Stomach smooth muscle (tissue), 2 donors: ENCODE data around the gene EGF.

Experiments
- H3K27ac ChIP-seq: one replicate; pipeline ENCODE4 v1.7.0; 2013; ENCODE audit warnings: mild to moderate bottlenecking, low read length, inconsistent platforms
- H3K27me3 ChIP-seq, 2 donors: one replicate each; pipeline ENCODE4 v1.7.0; 2013; ENCODE audit warnings: low read length in 2 of 2; ENCODE audit not compliant: insufficient read depth in 2 of 2, control insufficient read depth in 1 of 2
- H3K36me3 ChIP-seq, 2 donors: one replicate each; pipeline ENCODE4 v1.7.0; 2013; ENCODE audit warnings: low read length in 2 of 2; ENCODE audit not compliant: control insufficient read depth in 2 of 2, insufficient read depth in 2 of 2
- H3K4me1 ChIP-seq: one replicate; pipeline ENCODE4 v1.7.0; 2013; ENCODE audit warnings: low read length; ENCODE audit not compliant: control insufficient read depth, insufficient read depth
- H3K4me3 ChIP-seq, 2 donors: one replicate each; pipeline ENCODE4 v1.7.0; 2013; ENCODE audit warnings: low read length in 2 of 2
- H3K9ac ChIP-seq, 2 donors: one replicate each; pipeline ENCODE4 v1.7.0; 2013; ENCODE audit warnings: low read length in 2 of 2, mild to moderate bottlenecking in 1 of 2
- H3K9me3 ChIP-seq, 2 donors: one replicate each; pipeline ENCODE4 v1.7.0; 2013; ENCODE audit warnings: low read length in 2 of 2; ENCODE audit not compliant: control insufficient read depth in 2 of 2
- donor health status: healthy.
- donor health status: Pancreatic carcinoma.

Gene EGF

DNA sequence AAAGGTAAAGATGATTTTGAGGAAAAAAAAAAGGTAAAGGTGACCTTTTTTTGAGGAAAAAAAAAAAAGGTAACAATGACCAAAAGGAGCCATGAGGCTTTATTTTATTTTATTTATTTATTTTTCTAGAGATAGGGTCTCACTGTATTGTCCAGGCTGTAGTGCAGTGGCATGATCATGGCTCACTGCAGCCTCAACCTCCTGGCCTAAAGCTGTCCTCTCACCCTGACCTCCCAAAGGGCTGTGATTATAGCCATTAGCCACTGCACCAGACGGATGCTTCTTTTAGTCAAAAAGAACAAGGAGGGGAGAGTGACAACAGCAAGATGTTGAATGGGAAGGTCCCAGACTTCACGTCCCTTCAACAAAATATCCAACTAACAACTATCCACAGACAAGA, 34.3 kb upstream of the EGF start:
- H3K4me1 ChIP-seq = no peaks in the 10 kb centered on the region
- no peak overlapping the region for H3K4me3 ChIP-seq
- peaks cover 0 to 3% of the 10 kb centered on the region in 2 donors for H3K9me3 ChIP-seq
- H3K36me3 ChIP-seq = no peaks in the 10 kb centered on the region
- peaks cover 0 to 4% of the 10 kb centered on the region in 2 donors for H3K27me3 ChIP-seq
- H3K9ac ChIP-seq = no peak overlapping the region
- no peak overlapping the region for H3K27ac ChIP-seq

DNA sequence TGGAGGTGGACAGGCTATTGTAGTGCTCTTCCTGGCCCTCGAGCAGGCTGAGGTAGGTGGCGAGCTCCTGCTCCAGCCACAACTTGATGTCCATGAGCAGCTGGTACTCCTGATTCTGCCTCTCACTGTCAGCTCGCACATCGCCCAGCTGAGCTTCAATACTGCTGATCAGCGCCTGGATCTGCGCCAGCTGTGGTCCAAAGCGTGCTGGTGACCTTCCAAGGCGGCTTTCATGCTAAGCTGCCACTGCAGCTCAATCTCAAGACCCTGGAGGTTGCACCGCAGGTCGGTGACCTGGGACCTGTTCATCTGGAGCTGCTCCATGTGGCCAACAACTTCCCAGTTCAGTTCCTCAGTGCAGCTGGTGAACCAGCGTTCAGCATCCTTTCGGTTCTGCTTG, 33.6 kb upstream of the EGF start:
- H3K9me3 ChIP-seq = peaks cover 0 to 3% of the 10 kb centered on the region in 2 donors
- H3K36me3 ChIP-seq = no peaks in the 10 kb centered on the region
- no peak overlapping the region for H3K4me3 ChIP-seq
- H3K4me1 ChIP-seq = no peaks in the 10 kb centered on the region
- H3K27ac ChIP-seq = no peak overlapping the region
- H3K9ac ChIP-seq = no peak overlapping the region
- H3K27me3 ChIP-seq = peaks cover 0 to 4% of the 10 kb centered on the region in 2 donors

DNA sequence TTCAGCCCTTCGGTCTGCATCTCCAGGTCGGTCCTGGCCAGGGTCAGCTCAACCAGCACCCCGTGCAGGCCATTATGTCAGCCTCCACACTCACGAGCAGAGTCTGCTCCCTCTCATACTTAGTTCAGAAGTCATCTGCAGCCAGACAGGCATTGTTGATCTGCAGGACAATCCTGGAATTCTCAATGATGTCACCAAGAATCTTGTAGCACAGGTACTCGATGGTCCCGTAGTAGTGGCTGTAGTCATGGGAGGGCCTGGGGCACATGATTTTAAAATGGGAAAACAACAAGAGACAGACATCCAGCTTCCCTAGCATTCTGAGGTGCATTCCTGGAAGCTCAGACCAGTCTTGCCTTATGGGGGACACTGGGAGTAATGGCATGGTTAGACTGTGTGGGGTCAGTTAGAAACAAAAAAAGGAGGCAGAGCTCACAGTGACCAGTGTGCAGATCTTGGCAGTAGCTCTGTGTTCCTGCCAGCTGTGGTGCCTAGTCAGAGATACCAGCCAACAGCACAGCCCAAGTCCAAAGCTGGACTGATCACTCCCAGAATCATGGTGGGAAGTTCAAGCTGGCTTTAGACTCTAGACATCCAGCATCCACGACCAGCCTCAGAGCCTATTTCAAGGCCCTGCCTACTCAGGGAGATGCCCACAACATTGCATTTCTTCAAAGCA, 32.9 kb upstream of the EGF start:
- peaks cover 0 to 4% of the 10 kb centered on the region in 2 donors for H3K27me3 ChIP-seq
- no peaks in the 10 kb centered on the region for H3K4me1 ChIP-seq
- H3K9ac ChIP-seq = no peak overlapping the region
- H3K27ac ChIP-seq = no peak overlapping the region
- H3K9me3 ChIP-seq = no peaks in the 10 kb centered on the region
- H3K4me3 ChIP-seq = no peak overlapping the region
- no peaks in the 10 kb centered on the region for H3K36me3 ChIP-seq

DNA sequence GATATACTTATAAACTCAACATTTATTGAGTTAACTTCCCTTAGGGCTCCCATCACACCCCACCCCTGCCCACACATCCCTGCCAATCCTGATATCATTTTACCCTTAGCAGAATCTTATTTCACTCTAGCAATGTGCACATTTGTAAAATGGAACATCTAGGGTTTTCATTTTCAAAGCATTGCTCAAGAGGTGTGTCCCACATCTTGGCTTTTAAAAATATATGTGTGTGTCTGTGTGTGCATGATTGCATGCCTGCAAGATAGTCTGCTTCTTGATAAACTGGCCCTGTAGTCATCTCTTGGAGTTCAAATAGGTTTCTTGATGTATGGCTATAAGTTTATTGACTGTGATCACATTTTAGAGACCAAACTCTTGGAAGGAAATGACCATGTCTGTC, 26.4 kb upstream of the EGF start:
- Histone ChIP-seq H3K36me3 (no peaks in the 10 kb centered on the region), H3K9me3 (no peaks in the 10 kb centered on the region), H3K27me3 (no peaks in the 10 kb centered on the region), H3K4me3 (no peak overlapping the region), H3K27ac (no peak overlapping the region), H3K4me1 (no peaks in the 10 kb centered on the region), H3K9ac (no peak overlapping the region)

DNA sequence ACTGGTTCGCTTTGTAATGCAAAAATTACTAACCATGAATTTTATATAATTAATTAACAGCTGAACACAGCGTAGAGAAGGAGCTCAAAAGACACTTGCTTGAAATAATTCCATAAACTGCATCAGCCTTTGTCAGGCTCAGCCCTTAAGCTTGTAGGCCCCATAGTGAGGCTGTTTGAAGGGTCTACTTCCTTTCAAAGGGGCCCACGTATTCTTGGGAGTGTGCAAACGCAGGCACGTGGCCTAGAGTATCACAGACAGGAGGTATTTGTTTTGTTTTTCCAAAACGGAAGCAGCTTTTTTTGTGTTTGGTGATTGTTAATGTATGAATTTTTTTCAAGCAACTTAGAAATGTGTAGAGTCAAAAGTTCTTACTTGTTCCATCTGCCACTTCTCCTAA, 25.6 kb upstream of the EGF start:
- Histone ChIP-seq H3K4me3 (no peak overlapping the region), H3K9me3 (no peaks in the 10 kb centered on the region), H3K9ac (no peak overlapping the region), H3K27me3 (no peaks in the 10 kb centered on the region), H3K27ac (no peak overlapping the region), H3K4me1 (no peaks in the 10 kb centered on the region), H3K36me3 (no peaks in the 10 kb centered on the region)

DNA sequence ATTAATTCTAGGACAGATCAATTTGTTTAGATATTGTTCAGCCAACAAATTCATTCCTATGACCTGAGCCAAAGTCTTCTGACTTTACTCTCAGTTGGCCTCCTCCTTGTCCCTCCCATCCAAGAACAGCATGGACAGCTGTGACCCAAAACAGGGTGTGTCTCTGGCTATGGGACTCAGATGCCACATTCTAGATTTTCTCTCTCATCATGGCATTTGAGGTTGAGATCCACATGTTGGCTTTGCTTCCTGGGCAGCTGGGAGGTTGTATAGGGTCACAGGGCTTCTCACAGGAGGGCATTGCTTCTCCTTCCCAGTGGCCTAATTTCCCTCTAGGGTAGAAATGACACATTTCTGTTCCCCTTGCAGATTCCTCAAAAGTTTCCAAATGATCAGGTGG, 22.6 kb upstream of the EGF start:
- H3K27ac ChIP-seq = no peak overlapping the region
- no peaks in the 10 kb centered on the region for H3K27me3 ChIP-seq
- no peaks in the 10 kb centered on the region for H3K9me3 ChIP-seq
- H3K9ac ChIP-seq = no peak overlapping the region
- H3K4me3 ChIP-seq = no peak overlapping the region
- no peaks in the 10 kb centered on the region for H3K36me3 ChIP-seq
- H3K4me1 ChIP-seq = no peaks in the 10 kb centered on the region

DNA sequence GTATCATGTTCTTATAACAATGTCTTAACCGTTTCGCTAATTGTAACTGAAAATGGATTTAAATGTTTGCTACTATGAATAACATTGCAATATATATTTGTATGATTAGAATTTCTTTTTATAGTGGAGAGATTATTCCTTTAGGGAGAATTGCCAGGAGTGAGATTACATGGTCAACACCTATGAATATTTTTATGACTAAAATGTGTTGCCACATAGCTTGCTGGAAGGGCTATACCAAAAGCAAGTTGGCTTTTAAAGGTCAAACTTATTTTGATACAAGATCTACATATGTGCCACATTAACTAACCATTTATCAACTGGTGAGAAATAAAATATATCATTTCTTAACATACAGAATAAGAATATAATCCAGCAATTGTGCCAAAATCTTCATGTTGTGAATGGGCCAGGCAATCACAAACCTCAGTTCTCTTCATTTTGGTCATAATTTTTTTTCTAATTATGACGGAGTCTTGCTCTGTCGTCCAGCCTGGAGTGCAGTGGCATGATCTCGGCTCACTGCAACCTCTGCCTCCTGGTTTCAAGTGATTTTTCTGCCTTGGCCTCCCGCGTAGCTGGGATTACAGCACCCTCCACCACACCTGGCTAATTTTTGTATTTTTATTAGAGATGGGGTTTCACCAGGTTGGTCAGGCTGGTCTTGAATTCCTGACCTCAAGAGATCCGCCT, 10.0 kb upstream of the EGF start:
- Histone ChIP-seq H3K27me3 (no peaks in the 10 kb centered on the region), H3K36me3 (no peaks in the 10 kb centered on the region), H3K4me3 (no peak overlapping the region), H3K9me3 (no peaks in the 10 kb centered on the region), H3K4me1 (no peaks in the 10 kb centered on the region), H3K9ac (no peak overlapping the region), H3K27ac (no peak overlapping the region)

DNA sequence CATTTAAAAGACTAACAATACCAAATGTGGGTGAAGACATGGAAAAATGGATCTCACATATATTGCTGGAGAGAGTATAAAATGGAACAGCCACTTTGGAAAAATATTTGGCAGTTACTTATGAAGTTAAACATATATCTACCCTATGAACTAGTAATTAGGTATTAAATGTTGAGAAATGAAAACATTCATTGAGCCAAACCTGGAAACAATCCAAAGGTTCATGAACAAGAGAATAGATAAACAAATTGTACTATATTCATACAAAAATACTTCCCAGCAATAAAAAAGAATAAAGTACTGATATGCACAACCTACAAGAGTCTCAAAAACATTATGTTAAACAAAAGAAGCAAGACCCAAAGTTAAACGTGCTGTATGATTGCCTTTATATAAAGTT, 4.0 kb upstream of the EGF start:
- H3K9me3 ChIP-seq = no peaks in the 10 kb centered on the region
- H3K36me3 ChIP-seq = no peaks in the 10 kb centered on the region
- H3K27ac ChIP-seq = no peak overlapping the region
- no peaks in the 10 kb centered on the region for H3K27me3 ChIP-seq
- H3K4me3 ChIP-seq = no peak overlapping the region
- no peaks in the 10 kb centered on the region for H3K4me1 ChIP-seq
- H3K9ac ChIP-seq = no peak overlapping the region

DNA sequence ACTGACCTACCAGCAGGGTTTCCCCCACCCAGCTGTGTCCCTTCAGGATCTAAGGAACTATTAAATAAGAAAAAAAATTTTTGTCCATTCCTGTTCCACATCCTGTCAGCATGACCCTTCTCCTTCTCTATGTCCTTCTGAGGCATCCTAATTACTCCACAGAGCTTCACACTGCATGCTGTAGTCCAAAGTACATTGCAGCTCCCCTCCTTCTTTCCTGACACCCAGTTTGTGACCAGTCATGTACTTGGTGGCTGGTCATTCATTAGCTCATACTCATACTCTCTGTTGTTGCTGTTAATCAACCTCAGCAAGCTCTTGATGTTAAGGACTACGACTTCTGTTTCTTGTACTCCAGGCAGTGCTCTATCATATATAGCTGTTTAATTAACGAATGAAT, 2.4 kb upstream of the EGF start:
- H3K27me3 ChIP-seq = no peaks in the 10 kb centered on the region
- no peaks in the 10 kb centered on the region for H3K4me1 ChIP-seq
- no peak overlapping the region for H3K27ac ChIP-seq
- no peaks in the 10 kb centered on the region for H3K36me3 ChIP-seq
- no peak overlapping the region for H3K4me3 ChIP-seq
- no peak overlapping the region for H3K9ac ChIP-seq
- no peaks in the 10 kb centered on the region for H3K9me3 ChIP-seq

DNA sequence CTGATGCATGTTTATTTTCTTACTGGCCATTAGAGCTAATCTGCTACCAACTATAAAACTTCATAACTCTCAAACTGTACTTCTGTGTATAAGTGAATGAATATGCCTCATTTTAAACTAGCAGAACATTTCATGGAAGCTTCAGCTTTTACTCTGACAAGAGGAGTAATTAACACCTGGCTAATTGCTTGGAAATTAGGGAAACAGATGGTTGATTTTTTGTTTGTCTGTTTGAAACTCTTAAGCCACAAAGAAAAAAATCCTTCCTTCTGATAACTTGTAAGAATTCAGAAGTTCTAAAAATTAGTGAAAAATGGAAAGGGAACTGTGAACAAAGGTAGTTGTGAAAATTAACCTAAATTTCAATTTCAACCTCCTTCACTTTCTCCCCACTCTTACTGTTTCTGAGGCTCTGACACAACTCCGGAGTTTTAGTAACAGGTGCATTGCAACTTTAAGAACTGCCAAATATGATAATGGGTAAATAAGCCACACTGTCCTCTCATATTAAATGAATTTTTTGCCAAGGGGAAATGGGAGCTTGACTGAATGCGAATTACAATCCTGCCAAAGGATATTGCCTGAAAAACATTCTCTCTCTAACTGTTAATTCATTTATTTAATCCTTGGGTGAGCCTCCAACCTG, 1.0 kb downstream of the EGF start:
- H3K36me3 ChIP-seq = no peaks in the 10 kb centered on the region
- H3K27me3 ChIP-seq = no peaks in the 10 kb centered on the region
- H3K4me3 ChIP-seq = no peak overlapping the region
- H3K9ac ChIP-seq = no peak overlapping the region
- H3K9me3 ChIP-seq = no peaks in the 10 kb centered on the region
- no peaks in the 10 kb centered on the region for H3K4me1 ChIP-seq
- no peak overlapping the region for H3K27ac ChIP-seq

DNA sequence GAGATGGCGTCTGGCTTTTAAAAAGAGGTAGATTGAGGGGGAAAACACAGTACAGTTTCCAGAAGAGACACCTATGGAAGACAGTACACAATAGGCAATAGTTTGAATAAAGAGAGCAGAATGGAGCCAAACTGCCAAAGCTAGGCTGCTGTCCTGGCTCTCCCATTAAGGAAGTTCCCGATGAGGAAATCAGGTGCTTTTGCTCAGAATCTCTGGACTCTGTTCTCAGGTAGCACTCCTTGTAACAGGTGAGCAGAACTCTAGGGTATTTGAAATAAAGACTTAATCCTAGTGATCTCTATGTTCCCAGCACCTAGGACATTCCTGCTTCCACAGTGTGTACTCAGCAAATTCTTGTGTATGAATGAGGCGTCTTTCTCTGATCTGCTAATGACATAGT, 1.6 kb downstream of the EGF start:
- H3K27ac ChIP-seq = no peak overlapping the region
- H3K9ac ChIP-seq = no peak overlapping the region
- H3K9me3 ChIP-seq = no peaks in the 10 kb centered on the region
- H3K4me1 ChIP-seq = no peaks in the 10 kb centered on the region
- no peak overlapping the region for H3K4me3 ChIP-seq
- no peaks in the 10 kb centered on the region for H3K36me3 ChIP-seq
- no peaks in the 10 kb centered on the region for H3K27me3 ChIP-seq
